Naive thymus-derived CD8-positive, alpha-beta T cell (primary cell): Measurements from ENCODE around the gene PPT1. TPM values are rescaled to one million over a fixed set of nuclear protein-coding genes. Genes with fewer than 3 reads are reported as not detected.
"Not testable (repeated sequence)": the region's sequence is repeated elsewhere in the genome, so short reads cannot be mapped to it uniquely, and the experiment has no call there.

Experiments
- ATAC-seq, 2 donors: fragments of 150-1000 bp; cut with Tn5 transposase in 1 of 2; sonication (Bioruptor Pico), chemical (Tn5 transposase) in 1 of 2; 1 replicate in 1 of 2; 2 replicates in 1 of 2; pipeline ENCODE4 v1.10.0; 2021; ENCODE audit warnings: mild to moderate bottlenecking in 2 of 2, moderate library complexity in 2 of 2
- POLR2A ChIA-PET: fragments of 350-600 bp; sonication (Branson Sonifier 250); formaldehyde crosslinking; loops from one replicate; lab custom pipeline; 2021; ENCODE audit warnings: antibody characterized with exemption; lab: Charles Lee
- DNase-seq, 10 donors: peaks; one replicate each; pipeline versions ENCODE4 v3.0.0 to v3.0.0-alpha.2; 2020 to 2022
- H3K27ac Mint-ChIP-seq, 10 donors: one replicate each; pipeline ENCODE4 v1.8.0; 2020 to 2022; ENCODE audit warnings: mild to moderate bottlenecking in 10 of 10, mixed read lengths in 10 of 10, moderate library complexity in 4 of 10, inconsistent platforms in 1 of 10
- H3K27me3 Mint-ChIP-seq, 5 donors: one replicate each; pipeline ENCODE4 v1.8.0; 2021 to 2022; ENCODE audit warnings: mixed read lengths in 5 of 5
- H3K36me3 Mint-ChIP-seq, 3 donors: one replicate each; pipeline ENCODE4 v1.8.0; 2020 to 2022; ENCODE audit warnings: mixed read lengths in 3 of 3, mild to moderate bottlenecking in 2 of 3, inconsistent platforms in 1 of 3
- H3K4me1 Mint-ChIP-seq, 4 donors: one replicate each; pipeline ENCODE4 v1.8.0; 2021 to 2022; ENCODE audit warnings: mixed read lengths in 4 of 4
- H3K4me3 Mint-ChIP-seq, 10 donors: one replicate each; pipeline ENCODE4 v1.8.0; 2020 to 2022; ENCODE audit warnings: mild to moderate bottlenecking in 10 of 10, mixed read lengths in 10 of 10, moderate library complexity in 6 of 10, inconsistent platforms in 1 of 10
- H3K9me3 Mint-ChIP-seq, 9 donors: one replicate each; pipeline ENCODE4 v1.8.0; 2020 to 2022; ENCODE audit warnings: mixed read lengths in 9 of 9, mild to moderate bottlenecking in 3 of 9, inconsistent platforms in 1 of 9, moderate library complexity in 1 of 9
- polyA plus RNA-seq, 3 donors: library from polyadenylated mRNA; unstranded; fragments of 300-500 nt; fragmentation: Illumina TruSeq; gene quantifications; one replicate each; pipeline ENCODE4 v1.2.3, GENCODE V29; 2021
- total RNA-seq, 8 experiments: library from RNA in 2 of 8; stranded (reverse) in 2 of 8; gene quantifications; one replicate each; pipeline ENCODE4 v1.2.3 and lab custom pipeline; 2021 to 2026

Gene PPT1
- total and polyA plus RNA-seq, 5 experiments from 2014 or later = 70.9 to 267 (median 236) TPM

- Mint-ChIP-seq H3K4me3 (peak overlapping the region in 3 of 10 donors; percentile 18 to 41 (median 30)), H3K27ac (peak overlapping the region in 4 of 10 donors; percentile 29 to 86 (median 62)), H3K36me3 (peaks cover 0 to 83% (median 19%) of the 10 kb centered on the region in 3 donors)
Observed at GRCh38 chr1:40084750-40085149, 12.3 kb downstream of the PPT1 start.

DNA sequence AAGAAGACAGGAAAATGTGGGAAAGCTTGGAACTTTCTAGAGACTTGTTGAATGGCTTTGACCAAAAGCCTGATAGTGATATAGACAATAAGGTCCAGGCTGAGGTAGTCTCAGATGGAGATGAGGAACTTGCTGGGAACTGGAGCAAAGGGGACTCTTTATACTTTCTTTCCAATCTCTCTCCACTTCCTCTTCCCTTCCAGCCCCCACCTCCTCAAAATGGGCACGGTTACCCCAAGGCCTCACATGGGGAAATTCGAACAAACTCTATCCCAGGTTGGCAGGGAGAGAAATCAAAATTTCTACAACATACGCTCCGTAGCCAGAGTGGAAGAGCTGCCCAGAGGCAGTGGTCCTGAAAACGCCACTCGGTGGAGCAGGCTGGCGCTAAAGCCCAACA is 15.2 kb downstream of the PPT1 start:
- ATAC-seq (no peak), DNase-seq (no peak)
- no peaks in the 10 kb centered on the region for H3K27me3 Mint-ChIP-seq
- POLR2A ChIA-PET = no interaction called here
- no peak overlapping the region for H3K4me3 Mint-ChIP-seq
- H3K9me3 Mint-ChIP-seq = no peaks in the 10 kb centered on the region
- H3K27ac Mint-ChIP-seq = no peak overlapping the region
- H3K36me3 Mint-ChIP-seq = peaks cover 0 to 75% (median 15%) of the 10 kb centered on the region in 3 donors
- H3K4me1 Mint-ChIP-seq = peaks cover 12 to 31% (median 15%) of the 10 kb centered on the region in 4 donors

More at GRCh38 chr1:40084750-40085149, 12.3 kb downstream of the PPT1 start:
- not testable (repeated sequence) for H3K9me3 Mint-ChIP-seq, H3K27me3 Mint-ChIP-seq, ATAC-seq
- POLR2A ChIA-PET = interaction anchor here (1.0 to 1.1 kb wide), 2 partner anchors 8 to 15 kb away, joined by 3 to 7 read pairs; no protein-coding TSS in a partner anchor
- peaks cover 8 to 22% (median 10%) of the 10 kb centered on the region in 4 donors for H3K4me1 Mint-ChIP-seq
- DNase-seq = peak in 7 of 10 donors; percentile 6 to 30 (median 23)

DNA sequence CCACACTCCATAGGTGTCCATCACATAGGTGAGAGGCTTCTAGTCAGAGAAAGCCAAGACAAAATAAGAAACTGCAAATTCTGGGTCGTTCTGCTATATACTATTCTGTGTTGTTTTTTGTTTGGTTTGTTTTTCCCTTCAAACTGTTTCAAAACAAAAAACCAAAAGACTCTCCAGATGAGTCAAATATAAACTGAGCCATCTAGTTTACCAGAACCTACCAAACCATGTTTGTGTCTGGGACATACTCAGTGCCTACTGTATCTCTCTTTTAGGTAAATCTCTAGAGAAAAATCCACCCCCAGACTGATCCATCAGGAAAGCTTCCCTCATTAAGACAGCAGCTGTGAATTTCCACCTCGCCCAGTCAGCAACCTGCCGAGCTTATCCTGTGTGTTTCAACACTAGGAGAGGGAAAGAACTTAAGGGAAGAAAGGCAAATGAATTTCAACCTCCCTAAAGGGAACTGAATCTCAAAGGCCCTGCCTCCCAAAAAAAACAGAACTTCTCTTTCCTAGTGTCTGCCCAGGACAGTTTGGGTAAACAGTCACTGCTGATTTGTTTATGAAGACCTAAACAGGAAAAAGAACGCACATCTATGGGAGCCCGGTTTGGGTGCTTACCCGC is 17.2 kb downstream of the PPT1 start:
- Mint-ChIP-seq H3K27ac (peak overlapping the region in 6 of 10 donors; percentile 34 to 62 (median 52)), H3K4me3 (no peak overlapping the region)
- POLR2A ChIA-PET = interaction anchor here (0.7 kb wide), 1 partner anchor 17 kb away, joined by 5 read pairs; no protein-coding TSS in a partner anchor

DNA sequence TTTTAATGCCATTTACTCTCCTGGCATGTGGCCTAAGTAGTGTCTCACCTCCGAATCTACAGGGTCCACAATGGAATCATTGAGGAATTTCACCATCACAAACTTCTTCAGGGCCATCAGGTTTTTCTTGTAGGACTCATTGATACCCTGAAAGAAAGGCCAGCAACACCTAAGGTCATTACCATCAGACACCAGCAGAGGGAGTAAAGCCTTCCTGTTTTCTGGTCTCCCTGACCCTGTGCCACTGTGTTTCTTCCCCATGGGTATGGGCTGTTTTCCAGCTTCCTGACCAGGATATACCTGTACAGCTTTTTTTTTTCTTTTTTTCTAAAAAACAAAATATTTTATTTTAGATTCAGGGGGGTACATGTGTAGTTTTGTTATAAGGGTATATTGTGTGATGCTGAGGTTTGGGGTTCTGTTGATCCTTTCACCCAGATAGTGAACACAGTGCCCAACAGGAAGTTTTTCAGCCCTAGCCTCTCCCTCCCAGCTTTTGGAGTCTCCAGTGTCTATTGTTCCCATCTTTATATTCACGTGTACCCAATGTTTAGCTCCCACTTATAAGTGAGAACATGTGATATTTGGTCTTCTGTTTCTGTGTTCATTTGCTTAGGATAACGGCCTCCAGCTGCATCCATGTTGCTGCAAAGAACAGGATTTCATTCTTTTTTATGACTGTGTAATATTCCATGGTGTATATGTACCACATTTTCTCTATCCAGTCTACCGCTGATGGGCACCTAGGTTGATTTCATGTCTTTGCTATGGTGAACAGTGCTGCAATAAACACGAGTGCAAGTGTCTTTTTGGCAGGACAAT is 18.3 kb downstream of the PPT1 start:
- POLR2A ChIA-PET = interaction anchor here (0.6 to 1.8 kb wide), 5 partner anchors 9 to 613 kb away, joined by 4 to 8 read pairs (median 5); partner anchors contain the start of gene NFYC

More for the DNA sequence above, 17.2 kb downstream of the PPT1 start:
- peaks cover 6 to 33% (median 9%) of the 10 kb centered on the region in 4 donors for H3K4me1 Mint-ChIP-seq
- H3K36me3 Mint-ChIP-seq = peaks cover 0 to 71% (median 17%) of the 10 kb centered on the region in 3 donors
- no peak for DNase-seq
- no peaks in the 10 kb centered on the region for H3K9me3 Mint-ChIP-seq
- no peaks in the 10 kb centered on the region for H3K27me3 Mint-ChIP-seq
- no peak for ATAC-seq

DNA sequence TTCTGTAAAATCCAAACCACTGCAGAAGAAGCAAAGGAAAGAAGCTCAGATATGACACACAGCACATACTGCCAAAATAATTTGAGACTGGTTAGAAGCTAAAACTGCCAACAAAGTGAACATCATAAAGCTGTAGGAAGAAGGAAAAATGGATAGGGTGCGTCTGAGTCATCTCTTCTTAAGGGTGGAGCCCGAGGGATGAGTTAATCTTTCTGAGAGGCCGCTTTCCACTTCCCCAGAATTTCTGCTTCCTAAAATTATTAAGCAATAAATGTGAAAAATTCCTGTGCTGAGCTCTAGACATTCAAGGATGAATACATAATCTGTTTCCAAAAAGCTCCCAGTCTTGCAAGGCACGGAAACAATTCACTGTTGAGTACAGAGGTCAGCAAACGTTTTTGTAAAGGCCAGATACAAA is 20.1 kb downstream of the PPT1 start:
- no peak for ATAC-seq
- Mint-ChIP-seq H3K4me1 (peaks cover 15 to 37% (median 31%) of the 10 kb centered on the region in 4 donors), H3K27me3 (no peaks in the 10 kb centered on the region), H3K9me3 (no peaks in the 10 kb centered on the region), H3K27ac (peak overlapping the region in 5 of 10 donors; percentile 15 to 74 (median 37)), H3K4me3 (no peak overlapping the region), H3K36me3 (peaks cover 3 to 78% (median 22%) of the 10 kb centered on the region in 3 donors)
- POLR2A ChIA-PET = interaction anchor here (0.6 to 1.8 kb wide), 5 partner anchors 8 to 39 kb away, joined by 3 to 5 read pairs (median 3); no protein-coding TSS in a partner anchor
- no peak for DNase-seq

More for the DNA sequence above, 18.3 kb downstream of the PPT1 start:
- no peaks in the 10 kb centered on the region for H3K27me3 Mint-ChIP-seq
- peaks cover 0 to 74% (median 17%) of the 10 kb centered on the region in 3 donors for H3K36me3 Mint-ChIP-seq
- H3K9me3 Mint-ChIP-seq = no peaks in the 10 kb centered on the region
- H3K4me1 Mint-ChIP-seq = peaks cover 9 to 33% (median 16%) of the 10 kb centered on the region in 4 donors
- H3K27ac Mint-ChIP-seq = peak overlapping the region in 8 of 10 donors; percentile 4 to 89 (median 66)
- ATAC-seq = peak; percentile 67 to 70
- no peak overlapping the region for H3K4me3 Mint-ChIP-seq
- peak in 9 of 10 donors; percentile 13 to 69 (median 51) for DNase-seq

DNA sequence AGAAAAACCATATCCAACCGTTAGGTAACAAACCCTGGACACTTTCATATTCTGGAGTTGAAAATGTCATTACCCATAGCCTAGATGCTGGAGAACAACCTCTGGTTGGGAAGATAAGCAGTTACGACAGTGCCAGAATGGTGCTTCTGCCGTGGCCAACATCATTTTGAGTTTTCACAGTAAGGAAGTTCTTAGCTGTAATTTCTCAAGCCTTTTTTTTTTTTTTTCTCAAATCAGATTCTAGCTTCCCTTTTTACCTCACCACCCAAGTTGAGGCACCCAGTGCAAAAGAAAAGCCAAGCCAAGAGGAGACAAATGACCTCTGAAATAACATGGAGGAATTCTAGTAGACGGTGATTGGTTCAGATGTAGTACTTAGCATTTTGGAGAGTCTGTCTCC is 21.8 kb downstream of the PPT1 start:
- Mint-ChIP-seq H3K4me3 (no peak overlapping the region), H3K27ac (peak overlapping the region in 9 of 10 donors; percentile 0 to 85 (median 59)), H3K9me3 (no peaks in the 10 kb centered on the region), H3K4me1 (peaks cover 14 to 33% (median 32%) of the 10 kb centered on the region in 4 donors), H3K27me3 (no peaks in the 10 kb centered on the region), H3K36me3 (peaks cover 3 to 83% (median 28%) of the 10 kb centered on the region in 3 donors)
- DNase-seq (no peak), ATAC-seq (no peak)
- POLR2A ChIA-PET = interaction anchor here (0.7 to 2.0 kb wide), 7 partner anchors 9 to 35 kb away, joined by 3 to 4 read pairs (median 3); partner anchors contain the start of genes CAP1 and PPT1

- DNase-seq (no peak), ATAC-seq (no peak)
- Mint-ChIP-seq H3K27me3 (no peaks in the 10 kb centered on the region), H3K9me3 (no peaks in the 10 kb centered on the region), H3K27ac (peak overlapping the region; percentile 1 to 88 (median 82)), H3K36me3 (peaks cover 3 to 89% (median 31%) of the 10 kb centered on the region in 3 donors), H3K4me1 (peaks cover 11 to 27% (median 24%) of the 10 kb centered on the region in 4 donors), H3K4me3 (no peak overlapping the region)
- POLR2A ChIA-PET = no interaction called here
Observed at GRCh38 chr1:40073062-40073461, 24.0 kb downstream of the PPT1 start.

- no peak for ATAC-seq
- POLR2A ChIA-PET = interaction anchor here (0.5 kb wide), 1 partner anchor 113 kb away, joined by 3 read pairs; no protein-coding TSS in a partner anchor
- Mint-ChIP-seq H3K4me1 (peaks cover 12 to 34% (median 29%) of the 10 kb centered on the region in 4 donors), H3K27me3 (no peaks in the 10 kb centered on the region), H3K9me3 (no peaks in the 10 kb centered on the region), H3K4me3 (no peak overlapping the region), H3K36me3 (peaks cover 4 to 91% (median 32%) of the 10 kb centered on the region in 3 donors), H3K27ac (peak overlapping the region; percentile 37 to 88 (median 80))
- no peak for DNase-seq
Observed at GRCh38 chr1:40072142-40072541, 24.9 kb downstream of the PPT1 start.

DNA sequence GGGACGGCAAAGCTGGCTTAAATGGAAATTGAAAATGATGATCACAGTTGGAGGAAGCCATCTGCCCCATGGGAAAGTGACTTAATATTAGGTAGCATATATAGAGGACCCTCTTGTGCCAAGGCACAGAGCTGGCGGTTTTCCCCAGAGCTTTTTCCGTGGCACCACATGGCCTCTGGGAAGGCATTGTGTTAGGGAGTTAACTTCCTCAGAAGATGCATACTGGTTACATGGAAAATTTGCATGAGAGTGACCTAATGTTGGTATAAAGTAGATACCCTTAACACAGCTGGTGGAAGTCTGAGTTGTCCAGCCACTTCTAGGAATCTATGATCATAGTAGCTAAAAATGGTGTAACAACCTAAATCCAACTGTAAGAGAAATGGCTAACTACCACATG is 29.2 kb downstream of the PPT1 start:
- H3K4me1 Mint-ChIP-seq = peaks cover 29 to 56% (median 48%) of the 10 kb centered on the region in 4 donors

DNA sequence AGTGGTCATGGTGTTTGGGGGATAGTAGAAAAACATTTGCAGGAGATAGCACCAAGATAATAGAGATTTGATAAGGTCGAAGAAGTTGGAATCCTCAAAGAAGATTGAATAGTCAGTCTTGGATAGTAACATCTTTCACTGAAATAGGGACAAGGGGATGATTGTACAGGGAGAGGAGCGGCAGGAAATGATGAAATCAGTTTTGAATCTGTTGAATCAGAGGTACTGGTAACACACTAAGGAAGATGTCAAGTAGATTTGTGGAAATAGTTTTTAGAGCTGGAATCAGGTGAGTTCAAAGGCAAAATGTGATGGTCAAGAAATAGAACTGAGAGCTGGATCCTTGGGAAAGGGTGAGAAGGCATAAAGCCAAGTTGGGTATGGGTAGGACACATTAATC is 30.0 kb downstream of the PPT1 start:
- peaks cover 28 to 55% (median 52%) of the 10 kb centered on the region in 4 donors for H3K4me1 Mint-ChIP-seq
- H3K36me3 Mint-ChIP-seq = peaks cover 15 to 94% (median 55%) of the 10 kb centered on the region in 3 donors
- no peak for ATAC-seq
- DNase-seq = no peak
- H3K27ac Mint-ChIP-seq = peak overlapping the region; percentile 81 to 90 (median 84)
- H3K4me3 Mint-ChIP-seq = no peak overlapping the region
- H3K27me3 Mint-ChIP-seq = no peaks in the 10 kb centered on the region
- H3K9me3 Mint-ChIP-seq = no peaks in the 10 kb centered on the region
- POLR2A ChIA-PET = interaction anchor here (1.0 to 12.3 kb wide), 3 partner anchors 8 to 22 kb away, joined by 3 to 246 read pairs (median 3); partner anchors contain the start of gene CAP1

More for the DNA sequence above, 29.2 kb downstream of the PPT1 start:
- no peak overlapping the region for H3K4me3 Mint-ChIP-seq
- H3K27ac Mint-ChIP-seq = peak overlapping the region in 8 of 10 donors; percentile 47 to 88 (median 80)
- no peaks in the 10 kb centered on the region for H3K9me3 Mint-ChIP-seq
- peaks cover 19 to 95% (median 58%) of the 10 kb centered on the region in 3 donors for H3K36me3 Mint-ChIP-seq
- no peak for DNase-seq
- POLR2A ChIA-PET = interaction anchor here (1.3 to 12.3 kb wide), 2 partner anchors 10 to 23 kb away, joined by 4 to 246 read pairs; partner anchors contain the start of gene CAP1
- no peaks in the 10 kb centered on the region for H3K27me3 Mint-ChIP-seq
- no peak for ATAC-seq

DNA sequence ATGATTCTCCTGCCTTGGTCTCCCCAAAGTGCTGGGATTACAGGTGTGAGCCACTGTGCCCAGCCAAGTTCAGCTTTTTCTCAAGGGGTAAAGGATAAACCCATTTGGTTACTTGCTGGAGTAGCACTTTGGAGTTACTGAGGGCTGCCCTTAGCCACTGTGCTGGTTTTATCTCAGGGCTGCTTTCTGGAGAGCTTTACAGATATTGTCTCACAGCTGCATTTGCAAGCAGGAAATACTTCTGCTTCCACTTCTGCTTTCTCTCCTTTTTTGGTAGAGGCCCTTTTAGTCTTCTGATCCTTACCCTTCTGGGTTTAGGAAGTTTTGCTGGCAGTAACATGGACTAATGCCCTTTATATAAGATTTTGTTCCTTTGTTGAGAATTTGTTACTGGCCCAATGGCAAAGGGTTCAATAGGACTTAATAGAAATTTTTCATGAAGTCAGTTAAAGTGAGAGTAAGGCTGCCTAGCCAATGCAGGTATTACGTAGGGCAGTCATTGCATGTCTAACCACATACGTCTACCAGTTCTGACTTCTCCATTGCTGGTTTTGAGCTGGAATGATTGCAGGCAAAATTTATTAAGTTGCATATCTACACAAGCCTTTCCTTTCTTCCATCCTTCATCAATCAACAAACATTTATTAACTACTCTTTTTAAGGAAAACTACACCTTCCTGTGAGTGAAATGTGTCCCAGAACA is 32.1 kb downstream of the PPT1 start:
- Mint-ChIP-seq H3K27me3 (no peaks in the 10 kb centered on the region), H3K4me1 (peaks cover 38 to 72% (median 70%) of the 10 kb centered on the region in 4 donors), H3K4me3 (peak overlapping the region in 9 of 10 donors; percentile 55 to 70 (median 65)), H3K27ac (peak overlapping the region; percentile 82 to 94 (median 91)), H3K9me3 (no peaks in the 10 kb centered on the region), H3K36me3 (peaks cover 15 to 95% (median 51%) of the 10 kb centered on the region in 3 donors)
- POLR2A ChIA-PET = interaction anchor here (0.5 to 12.3 kb wide), 5 partner anchors 9 to 736 kb away, joined by 3 to 246 read pairs (median 5); partner anchors contain the start of gene CAP1
- no peak for DNase-seq
- peak; percentile 50 to 66 for ATAC-seq
